Astrocyte of the hippocampus (primary cell): ENCODE measurements around the gene RUVBL2.
"Not testable (repeated sequence)": the region's sequence is repeated elsewhere in the genome, so short reads cannot be mapped to it uniquely, and the experiment has no call there.

ENCODE experiments used
- DNase-seq: peaks from one replicate; pipeline ENCODE4 v3.0.0; 2011; ENCODE audit warnings: low read depth, low spot score

RUVBL2 gene

DNA sequence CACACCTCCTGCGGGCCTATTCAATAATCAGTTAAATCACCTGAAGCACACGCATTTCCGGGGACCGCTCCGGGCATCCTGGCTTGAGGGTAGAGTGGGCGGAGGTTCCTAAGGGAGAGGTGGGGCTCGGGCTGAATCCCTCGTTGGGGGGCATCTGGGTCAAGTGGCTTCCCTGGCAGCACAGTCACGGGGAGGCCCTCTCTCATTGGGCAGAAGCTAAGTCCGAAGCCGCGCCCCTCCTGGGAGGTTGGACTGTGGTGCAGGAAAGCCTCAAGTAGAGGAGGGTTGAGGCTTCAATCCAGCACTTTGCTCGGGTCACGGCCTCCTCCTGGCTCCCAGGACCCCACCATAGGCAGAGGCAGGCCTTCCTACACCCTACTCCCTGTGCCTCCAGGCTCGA, 49.9 kb downstream of the RUVBL2 start, which contains the start of gene CGB5:
Gene CGB5 (plus strand): TSS at position 301 of the 400 bp plus-strand sequence. CDS start 362 bp downstream, outside the sequence.
- not testable (repeated sequence) for DNase-seq

GRCh38 chr19:49049011-49049410, 55.3 kb downstream of the RUVBL2 start, which contains the start of gene CGB8:
TSS of gene CGB8 (minus strand) at chr19:49049111. CDS start at chr19:49048739, 372 bp downstream.
- DNase-seq, result not testable (repeated sequence)

GRCh38 chr19:49049834-49050233, 56.1 kb downstream of the RUVBL2 start:
- not testable (repeated sequence) for DNase-seq

DNA sequence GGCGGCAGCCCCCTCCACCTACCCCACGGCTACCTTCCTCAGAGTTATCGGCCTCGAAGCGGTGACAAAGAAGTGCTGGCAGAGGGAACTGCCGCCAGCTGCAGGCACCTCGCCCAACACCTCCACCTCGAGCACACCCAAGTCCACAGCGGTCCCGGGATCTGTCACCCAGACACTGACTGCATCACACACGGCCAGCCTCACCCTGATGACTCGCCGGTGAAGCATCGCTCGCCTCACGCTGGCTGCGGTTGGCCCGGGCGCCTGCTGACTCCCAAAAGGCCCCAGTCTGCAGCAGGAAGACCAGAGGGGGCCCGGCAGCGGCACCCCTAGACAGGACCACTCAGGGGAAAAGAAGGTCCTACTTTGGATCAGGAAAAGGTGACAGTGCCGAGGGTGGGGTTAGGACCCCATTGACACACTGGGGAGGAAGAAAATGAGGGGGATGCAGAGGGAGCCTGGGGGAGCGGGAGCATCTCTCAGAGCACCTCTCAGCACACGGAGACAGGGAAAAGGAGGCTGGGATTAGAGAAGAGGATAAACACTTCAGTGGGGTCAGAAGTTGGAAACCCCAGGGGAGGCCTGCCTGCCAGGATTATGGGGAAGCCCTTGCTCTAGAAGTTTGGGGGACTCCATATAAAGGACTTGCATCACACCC, 56.8 kb downstream of the RUVBL2 start:
- DNase-seq, result peak; percentile 83

DNA sequence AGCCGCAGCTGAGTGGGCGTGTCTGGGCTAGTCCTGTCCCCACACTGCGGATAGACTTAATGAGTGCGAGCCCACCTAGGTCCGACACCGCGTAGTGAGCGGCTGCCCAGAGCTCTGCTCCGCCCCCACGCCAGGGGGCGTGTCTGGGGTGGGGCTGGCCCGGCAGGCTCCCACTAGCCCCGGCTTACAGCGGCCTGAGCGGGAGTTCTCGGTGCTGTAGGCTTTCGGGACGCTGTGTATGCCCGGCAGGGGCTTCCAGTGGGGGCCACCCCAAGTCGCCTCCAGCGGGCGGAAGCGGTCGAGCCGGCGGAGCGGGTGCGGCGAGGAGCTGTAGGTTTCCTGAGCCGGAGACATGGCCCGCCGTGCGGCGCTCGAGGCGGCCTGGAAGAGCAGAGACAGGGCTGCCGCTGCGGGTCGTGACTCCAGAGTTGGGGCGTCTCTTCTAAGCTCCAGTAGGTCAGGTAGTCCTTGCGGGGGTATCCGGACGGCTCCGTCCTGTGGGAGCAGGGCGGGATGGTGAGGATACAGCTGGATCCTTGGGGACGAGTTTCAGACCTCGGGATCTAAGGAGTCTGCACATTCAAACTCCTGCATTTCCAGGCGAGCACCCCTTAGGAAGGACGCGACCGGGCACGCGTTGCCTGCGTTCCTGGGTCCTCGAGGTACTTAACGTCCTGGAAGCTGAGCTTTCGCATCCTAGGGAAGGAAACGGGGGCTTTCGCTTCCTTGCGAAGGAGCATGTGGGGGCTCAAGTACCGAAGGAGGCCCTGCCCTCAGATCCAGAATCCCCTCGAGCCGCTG, 62.6 kb downstream of the RUVBL2 start:
- DNase-seq, result peak; percentile 84

DNA sequence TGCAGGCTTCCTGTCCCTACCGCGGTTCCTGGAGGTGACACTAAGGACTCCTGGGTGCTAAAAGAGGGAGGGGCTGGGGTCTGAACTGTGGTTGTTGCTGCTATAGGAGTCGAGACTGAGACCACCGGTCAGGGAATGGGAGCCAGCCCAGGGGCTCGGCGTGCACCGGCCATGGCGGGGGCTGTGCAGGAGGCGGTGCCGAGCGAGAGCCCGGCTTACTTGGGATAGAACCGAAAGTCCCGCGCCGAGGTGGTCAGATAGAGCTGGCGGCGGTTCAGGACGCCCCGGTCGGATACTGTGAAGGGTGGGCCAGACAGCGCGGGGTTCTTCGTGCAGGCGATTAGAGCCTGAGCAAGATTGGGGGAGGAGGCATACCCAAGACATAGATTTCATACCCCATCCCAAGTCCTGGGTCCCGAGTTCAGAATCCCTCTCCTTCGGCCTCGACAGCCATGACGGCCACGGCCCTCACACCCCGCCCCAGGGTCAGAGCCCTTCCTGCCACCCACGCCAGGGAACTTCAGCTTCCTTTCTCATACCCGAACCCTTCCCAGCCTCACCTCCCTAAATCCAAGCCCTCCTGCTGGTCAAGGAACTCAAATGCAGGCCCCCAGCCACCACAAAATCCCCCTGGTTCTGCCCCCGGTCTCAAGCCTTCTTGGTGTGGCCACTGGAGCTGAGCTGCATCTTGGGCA, 63.4 kb downstream of the RUVBL2 start:
- not testable (repeated sequence) for DNase-seq

GRCh38 chr19:49057636-49058234, 64.0 kb downstream of the RUVBL2 start, which contains the start of gene CGB7:
TSS of gene CGB7 (minus strand) at chr19:49057749. CDS start at chr19:49055375, 2,374 bp downstream.
- DNase-seq, result peak; percentile 85

GRCh38 chr19:49058562-49058961, 64.9 kb downstream of the RUVBL2 start:
- peak; percentile 69 for DNase-seq

- no peak for DNase-seq
Observed at GRCh38 chr19:49059053-49059452, 65.4 kb downstream of the RUVBL2 start.

- no peak for DNase-seq
Observed at GRCh38 chr19:49061000-49061399, 67.3 kb downstream of the RUVBL2 start.

- no peak for DNase-seq
Observed at GRCh38 chr19:49061445-49061844, 67.8 kb downstream of the RUVBL2 start.

DNA sequence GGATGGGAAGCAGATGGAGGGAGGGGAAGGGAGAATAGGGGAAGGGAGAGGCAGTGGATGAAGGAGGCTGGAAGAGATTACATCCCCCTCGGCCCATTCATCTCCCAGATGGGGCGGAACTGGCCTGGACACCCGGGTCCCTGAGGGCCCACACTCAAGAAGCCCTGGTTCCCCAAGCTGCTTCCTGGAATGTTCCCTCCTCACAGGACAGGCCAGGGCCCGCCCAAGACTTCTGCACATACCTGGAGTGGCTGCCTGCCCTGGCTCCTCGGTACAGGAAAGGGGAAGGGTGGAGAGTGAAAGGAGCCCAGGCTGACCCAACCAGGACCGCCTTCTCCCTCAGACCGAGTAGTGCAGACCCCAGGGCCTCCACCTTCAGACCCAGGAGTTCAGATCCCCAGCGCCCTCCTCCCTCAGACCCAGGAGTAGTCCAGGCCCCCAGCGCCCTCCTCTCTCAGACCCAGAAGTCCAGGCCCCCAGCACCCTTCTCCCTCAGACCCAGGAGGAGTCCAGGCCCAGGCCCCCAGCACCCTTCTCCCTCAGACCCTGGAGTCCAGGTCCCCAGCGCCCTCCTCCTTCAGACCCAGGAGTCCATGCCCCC, 70.4 kb downstream of the RUVBL2 start:
- DNase-seq, result no peak

- peak; percentile 79 for DNase-seq
Observed at GRCh38 chr19:49064768-49065611, 71.3 kb downstream of the RUVBL2 start, which contains the start of gene NTF4. TSS of gene NTF4 (minus strand) at chr19:49064818. CDS start at chr19:49061997, 2,821 bp downstream.
